ENCODE measurements around the gene HIP1. TPM values are rescaled to one million over a fixed set of nuclear protein-coding genes. Genes with fewer than 3 reads are reported as not detected.
A peak's percentile ranks its signal among the peaks of the same experiment; 100 is the strongest.
"Not testable (repeated sequence)": the region's sequence is repeated elsewhere in the genome, so short reads cannot be mapped to it uniquely, and the experiment has no call there.

Gene HIP1
- total RNA-seq, 1 donor from 2014 or later: 65.5 TPM

- Mint-ChIP-seq H3K9me3 (ENCODE audit: unreplicated experiment) (peaks cover 7% of the 10 kb centered on the region), H3K4me3 (ENCODE audit: unreplicated experiment) (no peak overlapping the region), H3K27ac (ENCODE audit: unreplicated experiment) (no peak overlapping the region), H3K4me1 (ENCODE audit: low read depth, unreplicated experiment) (peaks cover 4% of the 10 kb centered on the region), H3K36me3 (ENCODE audit: unreplicated experiment) (no peaks in the 10 kb centered on the region), H3K27me3 (ENCODE audit: unreplicated experiment) (no peaks in the 10 kb centered on the region)
- TF ChIP-seq CTCF (IDR thresholded peaks at IDR 0.05; ENCODE audit: partially characterized antibody, unreplicated experiment): no peak
- no peak for DNase-seq
Measured at GRCh38 chr7:75596727-75597614, 141.8 kb downstream of the HIP1 start.

GRCh38 chr7:75595766-75596165 lies 143.0 kb downstream of the HIP1 start:
- Mint-ChIP-seq H3K4me3 (ENCODE audit: unreplicated experiment) (no peak overlapping the region), H3K9me3 (ENCODE audit: unreplicated experiment) (peaks cover 7% of the 10 kb centered on the region), H3K27ac (ENCODE audit: unreplicated experiment) (no peak overlapping the region), H3K4me1 (ENCODE audit: low read depth, unreplicated experiment) (peaks cover 4% of the 10 kb centered on the region), H3K27me3 (ENCODE audit: unreplicated experiment) (no peaks in the 10 kb centered on the region), H3K36me3 (ENCODE audit: unreplicated experiment) (peaks cover under 1% of the 10 kb centered on the region)
- no peak for TF ChIP-seq CTCF (IDR thresholded peaks at IDR 0.05; ENCODE audit: partially characterized antibody, unreplicated experiment)
- no peak for DNase-seq

GRCh38 chr7:75593500-75594184 lies 145.1 kb downstream of the HIP1 start:
- not testable (repeated sequence) for H3K9me3 Mint-ChIP-seq (ENCODE audit: unreplicated experiment); H3K4me1 Mint-ChIP-seq (ENCODE audit: low read depth, unreplicated experiment); DNase-seq; H3K36me3 Mint-ChIP-seq (ENCODE audit: unreplicated experiment); H3K27me3 Mint-ChIP-seq (ENCODE audit: unreplicated experiment)
- Mint-ChIP-seq H3K27ac (ENCODE audit: unreplicated experiment) (peak overlapping the region; percentile 48), H3K4me3 (ENCODE audit: unreplicated experiment) (peak overlapping the region; percentile 15)

- TF ChIP-seq CTCF (IDR thresholded peaks at IDR 0.05; ENCODE audit: partially characterized antibody, unreplicated experiment): no peak
- H3K36me3 Mint-ChIP-seq (ENCODE audit: unreplicated experiment): peaks cover 3% of the 10 kb centered on the region
- H3K27me3 Mint-ChIP-seq (ENCODE audit: unreplicated experiment): no peaks in the 10 kb centered on the region
- H3K4me3 Mint-ChIP-seq (ENCODE audit: unreplicated experiment): no peak overlapping the region
- no peak for DNase-seq
- no peak overlapping the region for H3K27ac Mint-ChIP-seq (ENCODE audit: unreplicated experiment)
- H3K9me3 Mint-ChIP-seq (ENCODE audit: unreplicated experiment): peaks cover 5% of the 10 kb centered on the region
- H3K4me1 Mint-ChIP-seq (ENCODE audit: low read depth, unreplicated experiment): no peaks in the 10 kb centered on the region
Measured at GRCh38 chr7:75591467-75592255, 147.1 kb downstream of the HIP1 start.

GRCh38 chr7:75590373-75591005 lies 148.3 kb downstream of the HIP1 start:
- no peak overlapping the region for H3K4me3 Mint-ChIP-seq (ENCODE audit: unreplicated experiment)
- no peak overlapping the region for H3K27ac Mint-ChIP-seq (ENCODE audit: unreplicated experiment)
- TF ChIP-seq CTCF (IDR thresholded peaks at IDR 0.05; ENCODE audit: partially characterized antibody, unreplicated experiment): no peak
- H3K27me3 Mint-ChIP-seq (ENCODE audit: unreplicated experiment): no peaks in the 10 kb centered on the region
- no peaks in the 10 kb centered on the region for H3K4me1 Mint-ChIP-seq (ENCODE audit: low read depth, unreplicated experiment)
- H3K36me3 Mint-ChIP-seq (ENCODE audit: unreplicated experiment): peaks cover 3% of the 10 kb centered on the region
- peaks cover 5% of the 10 kb centered on the region for H3K9me3 Mint-ChIP-seq (ENCODE audit: unreplicated experiment)
- no peak for DNase-seq

Data from glutamatergic neuron (in vitro differentiated cells).